Neuron (in vitro differentiated cells): ENCODE results near the gene EMC6.
"Not testable (repeated sequence)": the region's sequence is repeated elsewhere in the genome, so short reads cannot be mapped to it uniquely, and the experiment has no call there.

ENCODE experiments used
- H2AFZ ChIP-seq: one replicate; pipeline ENCODE4 v1.6.1; 2013; ENCODE audit warnings: low read depth, mild to moderate bottlenecking, inconsistent platforms, low read length, moderate library complexity
- H3K27me3 ChIP-seq: one replicate; pipeline ENCODE4 v1.6.1; 2013; ENCODE audit warnings: low read length; ENCODE audit not compliant: insufficient read depth
- H3K36me3 ChIP-seq: one replicate; pipeline ENCODE4 v1.6.1; 2013; ENCODE audit warnings: low read length; ENCODE audit not compliant: insufficient read depth
- H3K4me1 ChIP-seq: one replicate; pipeline ENCODE4 v1.6.1; 2013; ENCODE audit warnings: low read length; ENCODE audit not compliant: insufficient read depth
- H3K4me3 ChIP-seq: 2 replicates; pipeline ENCODE4 v1.5.1; 2013; ENCODE audit warnings: mild to moderate bottlenecking, low read length, moderate library complexity
- H3K9me3 ChIP-seq: one replicate; pipeline ENCODE4 v1.6.1; 2013; ENCODE audit warnings: low read length

Gene EMC6

GRCh38 chr17:3693829-3694231 is 25.2 kb downstream of the EMC6 start:
- no peaks in the 10 kb centered on the region for H3K36me3 ChIP-seq
- H3K4me1 ChIP-seq: peaks cover 18% of the 10 kb centered on the region
- no peak overlapping the region for H3K4me3 ChIP-seq
- H3K9me3 ChIP-seq: peaks cover 3% of the 10 kb centered on the region
- peaks cover 30% of the 10 kb centered on the region for H3K27me3 ChIP-seq
- H2AFZ ChIP-seq: no peak overlapping the region

DNA sequence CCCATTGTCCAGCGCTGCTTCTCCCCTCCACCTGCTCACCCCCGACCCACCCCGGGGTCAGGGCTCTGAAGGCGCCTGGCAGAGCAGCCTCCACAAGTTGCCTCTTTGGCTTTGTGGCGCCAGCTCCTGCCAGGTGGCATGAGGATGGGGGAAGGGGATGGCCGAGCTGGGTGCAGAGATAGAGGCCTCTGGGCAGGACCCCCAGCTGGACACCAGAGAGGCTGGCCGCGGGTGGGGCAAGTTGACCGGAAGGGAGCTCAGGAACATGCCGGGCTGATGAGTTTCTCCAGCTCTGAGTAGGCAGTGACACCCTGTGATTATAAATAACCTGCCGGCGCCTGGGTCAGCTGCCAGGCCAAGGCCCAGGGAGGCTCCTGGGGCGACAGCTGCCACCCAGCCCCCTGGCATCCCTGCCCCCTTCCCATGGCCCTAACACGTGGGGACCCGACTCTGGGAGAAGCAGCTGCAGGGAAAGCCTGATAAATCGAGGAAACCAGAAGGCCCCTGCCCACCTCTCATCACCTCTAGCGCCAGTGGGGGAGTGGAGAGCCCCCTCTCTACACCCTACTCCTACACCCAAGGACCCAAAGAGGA is 26.6 kb downstream of the EMC6 start:
- no peaks in the 10 kb centered on the region for H3K36me3 ChIP-seq
- H3K9me3 ChIP-seq: peaks cover 3% of the 10 kb centered on the region
- peak overlapping the region; percentile 40 for H3K4me3 ChIP-seq
- peaks cover 18% of the 10 kb centered on the region for H3K4me1 ChIP-seq
- peak overlapping the region; percentile 69 for H2AFZ ChIP-seq
- H3K27me3 ChIP-seq: peaks cover 30% of the 10 kb centered on the region

GRCh38 chr17:3695723-3696411 is 27.3 kb downstream of the EMC6 start, which contains the start of gene P2RX5:
Gene P2RX5, minus strand, starts transcription at chr17:3696155. Its CDS starts 150 bp downstream, at chr17:3696005.
- H3K4me3 ChIP-seq: peak within 1 kb of the TSS; percentile 40
- H2AFZ ChIP-seq: peak within 1 kb of the TSS; percentile 69
- H3K4me1 ChIP-seq: peaks cover 18% of the 10 kb centered on the region
- H3K27me3 ChIP-seq: peaks cover 30% of the 10 kb centered on the region
- no peaks in the 10 kb centered on the region for H3K36me3 ChIP-seq
- peaks cover 3% of the 10 kb centered on the region for H3K9me3 ChIP-seq

- Histone ChIP-seq H3K9me3 (peaks cover 3% of the 10 kb centered on the region), H3K4me1 (peaks cover 18% of the 10 kb centered on the region), H3K27me3 (peaks cover 30% of the 10 kb centered on the region)
Measured at GRCh38 chr17:3697103-3697476, 28.5 kb downstream of the EMC6 start.

DNA sequence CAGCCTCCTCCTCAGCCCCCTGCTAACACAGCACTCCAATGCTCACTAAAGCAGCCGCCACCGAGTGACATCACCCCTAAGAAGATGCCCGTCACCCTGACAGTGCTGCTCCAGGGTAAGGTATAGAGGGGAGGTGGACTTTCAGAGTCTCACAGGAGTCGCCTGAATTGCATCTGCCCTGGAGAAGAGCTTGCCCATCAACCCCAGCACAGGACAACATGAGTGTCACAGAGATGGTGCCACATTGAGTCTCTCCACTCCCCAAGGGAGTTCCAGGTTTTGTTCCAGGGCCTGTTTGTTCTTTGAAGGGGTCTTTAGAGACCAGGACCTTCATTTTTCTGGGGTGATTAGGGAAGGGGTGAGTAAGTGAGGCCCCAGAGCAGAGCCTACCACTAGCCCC is 29.5 kb downstream of the EMC6 start:
- no peak overlapping the region for H3K4me3 ChIP-seq
- peaks cover 3% of the 10 kb centered on the region for H3K9me3 ChIP-seq
- H3K36me3 ChIP-seq: no peaks in the 10 kb centered on the region
- H3K27me3 ChIP-seq: peaks cover 30% of the 10 kb centered on the region
- H3K4me1 ChIP-seq: peaks cover 18% of the 10 kb centered on the region
- no peak overlapping the region for H2AFZ ChIP-seq

More at GRCh38 chr17:3697103-3697476, 28.5 kb downstream of the EMC6 start:
- no peaks in the 10 kb centered on the region for H3K36me3 ChIP-seq
- no peak overlapping the region for H2AFZ ChIP-seq
- H3K4me3 ChIP-seq: no peak overlapping the region

- peaks cover 3% of the 10 kb centered on the region for H3K9me3 ChIP-seq
- peaks cover 24% of the 10 kb centered on the region for H3K27me3 ChIP-seq
- no peaks in the 10 kb centered on the region for H3K36me3 ChIP-seq
- H3K4me1 ChIP-seq: peaks cover 12% of the 10 kb centered on the region
- no peak overlapping the region for H2AFZ ChIP-seq
- no peak overlapping the region for H3K4me3 ChIP-seq
Measured at GRCh38 chr17:3699951-3700350, 31.3 kb downstream of the EMC6 start.

DNA sequence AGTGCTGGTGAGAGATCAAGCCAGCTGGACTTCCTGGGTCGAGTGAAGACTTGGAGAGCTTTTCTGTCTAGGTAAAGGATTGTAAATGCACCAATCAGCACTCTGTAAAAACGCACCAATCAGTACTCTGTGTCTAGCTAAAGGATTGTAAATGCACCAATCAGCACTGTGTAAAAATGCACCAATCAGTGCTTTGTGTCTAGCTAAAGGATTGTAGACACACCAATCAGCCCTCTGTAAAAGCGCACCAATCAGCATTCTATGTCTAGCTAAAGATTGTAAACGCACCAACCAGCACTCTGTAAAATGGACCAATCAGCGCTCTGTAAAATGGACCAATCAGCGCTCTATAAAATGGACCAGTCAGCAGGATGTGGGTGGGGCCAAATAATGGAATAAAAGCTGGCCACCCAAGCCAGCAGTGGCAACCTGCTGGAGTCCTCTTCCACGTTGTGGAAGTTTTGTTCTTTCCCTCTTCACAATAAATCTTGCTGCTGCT is 33.5 kb downstream of the EMC6 start:
- H3K4me3 ChIP-seq, H3K4me1 ChIP-seq, H2AFZ ChIP-seq, H3K9me3 ChIP-seq, H3K36me3 ChIP-seq: not testable (repeated sequence)
- H3K27me3 ChIP-seq: peaks cover 11% of the 10 kb centered on the region

GRCh38 chr17:3704931-3705717 is 36.5 kb downstream of the EMC6 start:
- Histone ChIP-seq H3K4me3 (no peak overlapping the region), H2AFZ (no peak overlapping the region), H3K9me3 (no peaks in the 10 kb centered on the region), H3K4me1 (no peaks in the 10 kb centered on the region), H3K27me3 (no peaks in the 10 kb centered on the region), H3K36me3 (no peaks in the 10 kb centered on the region)

GRCh38 chr17:3705718-3705984 is 37.0 kb downstream of the EMC6 start:
- not testable (repeated sequence) for H3K27me3 ChIP-seq, H3K4me3 ChIP-seq, H3K9me3 ChIP-seq, H2AFZ ChIP-seq, H3K4me1 ChIP-seq, H3K36me3 ChIP-seq

GRCh38 chr17:3708366-3708765 is 39.8 kb downstream of the EMC6 start:
- no peak overlapping the region for H3K4me3 ChIP-seq

GRCh38 chr17:3710951-3711383 is 42.4 kb downstream of the EMC6 start:
- no peaks in the 10 kb centered on the region for H3K4me1 ChIP-seq
- no peaks in the 10 kb centered on the region for H3K9me3 ChIP-seq
- peaks cover 19% of the 10 kb centered on the region for H3K36me3 ChIP-seq
- H3K27me3 ChIP-seq: no peaks in the 10 kb centered on the region
- no peak overlapping the region for H3K4me3 ChIP-seq
- no peak overlapping the region for H2AFZ ChIP-seq

More at GRCh38 chr17:3708366-3708765, 39.8 kb downstream of the EMC6 start:
- Histone ChIP-seq H3K27me3 (no peaks in the 10 kb centered on the region), H2AFZ (no peak overlapping the region), H3K36me3 (peaks cover 6% of the 10 kb centered on the region), H3K4me1 (no peaks in the 10 kb centered on the region), H3K9me3 (no peaks in the 10 kb centered on the region)

GRCh38 chr17:3712811-3713463 is 44.3 kb downstream of the EMC6 start:
- H3K36me3 ChIP-seq: peaks cover 38% of the 10 kb centered on the region
- H3K9me3 ChIP-seq: no peaks in the 10 kb centered on the region
- H3K4me1 ChIP-seq: no peaks in the 10 kb centered on the region
- no peaks in the 10 kb centered on the region for H3K27me3 ChIP-seq
- H3K4me3 ChIP-seq: no peak overlapping the region
- H2AFZ ChIP-seq: no peak overlapping the region

GRCh38 chr17:3715296-3715695 is 46.7 kb downstream of the EMC6 start:
- H3K4me3 ChIP-seq: no peak overlapping the region
- no peaks in the 10 kb centered on the region for H3K4me1 ChIP-seq
- no peaks in the 10 kb centered on the region for H3K9me3 ChIP-seq
- no peak overlapping the region for H2AFZ ChIP-seq
- H3K36me3 ChIP-seq: peaks cover 54% of the 10 kb centered on the region
- H3K27me3 ChIP-seq: no peaks in the 10 kb centered on the region
